Sciatic nerve (tissue), 2 donors: Measurements from ENCODE around the gene RET. TPM values are rescaled to one million over a fixed set of nuclear protein-coding genes. Genes with fewer than 3 reads are reported as not detected.

ENCODE experiments used
- ATAC-seq: fragments of 200-7000 bp; cut with Tn5 transposase; one replicate; pipeline ENCODE4 v1.9.1; 2020; ENCODE audit warnings: mild to moderate bottlenecking, moderate library complexity
- DNase-seq: peaks from one replicate; pipeline ENCODE4 v3.0.0-alpha.2; 2020; ENCODE audit warnings: low spot score
- intact Hi-C: fragments of 100-400 bp; cut with DNase I; formaldehyde crosslinking; loops from one replicate; pipeline ENCODE4 v1.14.2; 2022
- total RNA-seq: library from RNA; stranded (reverse); fragmentation: NEBNext Ultra II Directional; extraction: Animal tissue kit (Norgen Biotek cat#: 25700); gene quantifications from one replicate; pipeline ENCODE4 v1.2.1, GENCODE V29; 2021
- donor health status: DM: no; HTN: no; CAD: no.
- donor health status: DM: no; HTN: no; CAD: no.

Gene RET
- total RNA-seq, 1 donor from 2014 or later, result 0.80 TPM

- no peak for DNase-seq
- intact Hi-C loops, result no loop called here
- ATAC-seq, result no peak
Measured at GRCh38 chr10:43125274-43125845, 48.5 kb downstream of the RET start.

- no peak for DNase-seq
- intact Hi-C loops, result no loop called here
- no peak for ATAC-seq
Measured at GRCh38 chr10:43125881-43126731, 49.2 kb downstream of the RET start.

GRCh38 chr10:43126759-43127424 lies 50.0 kb downstream of the RET start:
- ATAC-seq (no peak), DNase-seq (no peak)
- intact Hi-C loops, result no loop called here

GRCh38 chr10:43127442-43127841 lies 50.6 kb downstream of the RET start:
- intact Hi-C loops, result no loop called here
- DNase-seq (no peak), ATAC-seq (no peak)

GRCh38 chr10:43128331-43128730 lies 51.5 kb downstream of the RET start:
- intact Hi-C loops, result no loop called here
- DNase-seq (no peak), ATAC-seq (no peak)

- DNase-seq (no peak), ATAC-seq (peak; percentile 46)
- intact Hi-C loops, result no loop called here
Measured at GRCh38 chr10:43128958-43129706, 52.3 kb downstream of the RET start.

- intact Hi-C loops, result no loop called here
- DNase-seq, result no peak
Measured at GRCh38 chr10:43130770-43131171, 53.9 kb downstream of the RET start.

GRCh38 chr10:43131256-43131655 lies 54.4 kb downstream of the RET start:
- no peak for ATAC-seq
- intact Hi-C loops, result no loop called here
- DNase-seq, result no peak

More at GRCh38 chr10:43130770-43131171, 53.9 kb downstream of the RET start:
- ATAC-seq, result no peak

- intact Hi-C loops, result no loop called here
- no peak for DNase-seq
- no peak for ATAC-seq
Measured at GRCh38 chr10:43131906-43132305, 55.0 kb downstream of the RET start.

GRCh38 chr10:43132867-43133787 lies 56.3 kb downstream of the RET start:
- DNase-seq, result no peak
- ATAC-seq, result no peak
- intact Hi-C loops, result no loop called here

GRCh38 chr10:43134126-43134905 lies 57.4 kb downstream of the RET start:
- ATAC-seq (no peak), DNase-seq (no peak)
- intact Hi-C loops, result no loop called here

- no peak for ATAC-seq
- DNase-seq, result no peak
- intact Hi-C loops, result no loop called here
Measured at GRCh38 chr10:43135064-43135463, 58.2 kb downstream of the RET start.

GRCh38 chr10:43135656-43136055 lies 58.8 kb downstream of the RET start:
- intact Hi-C loops, result no loop called here
- DNase-seq, result no peak
- ATAC-seq, result no peak

- ATAC-seq (no peak), DNase-seq (no peak)
- intact Hi-C loops, result no loop called here
Measured at GRCh38 chr10:43136432-43136831, 59.6 kb downstream of the RET start.

GRCh38 chr10:43136995-43137716 lies 60.3 kb downstream of the RET start:
- intact Hi-C loops, result no loop called here
- peak; percentile 22 for ATAC-seq
- DNase-seq, result no peak

GRCh38 chr10:43137717-43138020 lies 60.8 kb downstream of the RET start:
- DNase-seq (peak; percentile 75), ATAC-seq (peak; percentile 77)
- intact Hi-C loops, result no loop called here

GRCh38 chr10:43138021-43138756 lies 61.3 kb downstream of the RET start, which contains the start of gene CSGALNACT2:
CSGALNACT2 (plus strand) TSS chr10:43138445; CDS start chr10:43155150, 16,705 bp downstream.
- ATAC-seq, result peak; percentile 95
- DNase-seq, result peak; percentile 89
- intact Hi-C loops, result no loop called here
